Measurements from ENCODE around the gene SAP30BP.

Gene SAP30BP

GRCh38 chr17:75753514-75754377 lies 86.6 kb downstream of the SAP30BP start:
- H3K4me1 ChIP-seq (ENCODE audit: low read length), result peaks cover 29% of the 10 kb centered on the region
- peak overlapping the region; percentile 38 for H3K27ac ChIP-seq (ENCODE audit: low read length)
- peak overlapping the region; percentile 84 for H3K4me3 ChIP-seq (ENCODE audit: low read length)
- H3K9ac ChIP-seq (ENCODE audit: low read length), result peak overlapping the region; percentile 86
- no peaks in the 10 kb centered on the region for H3K9me3 ChIP-seq (ENCODE audit: insufficient read depth, low read length)
- peak overlapping the region; percentile 96 for H3K4me2 ChIP-seq (ENCODE audit: low read length)
- TF ChIP-seq EZH2phosphoT487 (IDR thresholded peaks at IDR 0.05; ENCODE audit: low read depth) (no peak), CTCF (IDR thresholded peaks at IDR 0.05; ENCODE audit: low read depth, low read length) (peak; percentile 58)
- no peaks in the 10 kb centered on the region for H4K20me1 ChIP-seq (ENCODE audit: insufficient read depth, low read length)
- no peaks in the 10 kb centered on the region for H3K36me3 ChIP-seq (replicated peaks; ENCODE audit: low read depth, low read length)
- H3K79me2 ChIP-seq (ENCODE audit: low read length), result no peaks in the 10 kb centered on the region
- H2AFZ ChIP-seq (ENCODE audit: low read depth, low read length), result peak overlapping the region; percentile 84
- no peaks in the 10 kb centered on the region for H3K27me3 ChIP-seq (ENCODE audit: low read depth, low read length)

- Histone ChIP-seq H3K4me3 (ENCODE audit: low read length) (peak overlapping the region; percentile 84), H3K36me3 (replicated peaks; ENCODE audit: low read depth, low read length) (no peaks in the 10 kb centered on the region), H3K9me3 (ENCODE audit: insufficient read depth, low read length) (no peaks in the 10 kb centered on the region), H2AFZ (ENCODE audit: low read depth, low read length) (no peak overlapping the region), H3K27ac (ENCODE audit: low read length) (no peak overlapping the region), H3K4me2 (ENCODE audit: low read length) (peak overlapping the region; percentile 96), H3K4me1 (ENCODE audit: low read length) (peaks cover 25% of the 10 kb centered on the region), H3K9ac (ENCODE audit: low read length) (peak overlapping the region; percentile 86), H3K27me3 (ENCODE audit: low read depth, low read length) (no peaks in the 10 kb centered on the region), H3K79me2 (ENCODE audit: low read length) (no peaks in the 10 kb centered on the region), H4K20me1 (ENCODE audit: insufficient read depth, low read length) (no peaks in the 10 kb centered on the region)
- no peak for TF ChIP-seq CTCF (IDR thresholded peaks at IDR 0.05; ENCODE audit: low read depth, low read length)
- no peak for TF ChIP-seq EZH2phosphoT487 (IDR thresholded peaks at IDR 0.05; ENCODE audit: low read depth)
Measured at GRCh38 chr17:75754378-75755204, 87.5 kb downstream of the SAP30BP start.

- Histone ChIP-seq H3K27ac (ENCODE audit: low read length) (no peak overlapping the region), H3K4me3 (ENCODE audit: low read length) (no peak overlapping the region), H4K20me1 (ENCODE audit: insufficient read depth, low read length) (no peaks in the 10 kb centered on the region), H3K27me3 (ENCODE audit: low read depth, low read length) (no peaks in the 10 kb centered on the region), H3K9me3 (ENCODE audit: insufficient read depth, low read length) (no peaks in the 10 kb centered on the region), H3K4me2 (ENCODE audit: low read length) (no peak overlapping the region), H2AFZ (ENCODE audit: low read depth, low read length) (no peak overlapping the region), H3K36me3 (replicated peaks; ENCODE audit: low read depth, low read length) (no peaks in the 10 kb centered on the region), H3K4me1 (ENCODE audit: low read length) (peaks cover 19% of the 10 kb centered on the region), H3K9ac (ENCODE audit: low read length) (no peak overlapping the region), H3K79me2 (ENCODE audit: low read length) (no peaks in the 10 kb centered on the region)
- TF ChIP-seq CTCF (IDR thresholded peaks at IDR 0.05; ENCODE audit: low read depth, low read length) (no peak), EZH2phosphoT487 (IDR thresholded peaks at IDR 0.05; ENCODE audit: low read depth) (no peak)
Measured at GRCh38 chr17:75755205-75755901, 88.2 kb downstream of the SAP30BP start.
